ENCODE data around the gene MANF.

DNA sequence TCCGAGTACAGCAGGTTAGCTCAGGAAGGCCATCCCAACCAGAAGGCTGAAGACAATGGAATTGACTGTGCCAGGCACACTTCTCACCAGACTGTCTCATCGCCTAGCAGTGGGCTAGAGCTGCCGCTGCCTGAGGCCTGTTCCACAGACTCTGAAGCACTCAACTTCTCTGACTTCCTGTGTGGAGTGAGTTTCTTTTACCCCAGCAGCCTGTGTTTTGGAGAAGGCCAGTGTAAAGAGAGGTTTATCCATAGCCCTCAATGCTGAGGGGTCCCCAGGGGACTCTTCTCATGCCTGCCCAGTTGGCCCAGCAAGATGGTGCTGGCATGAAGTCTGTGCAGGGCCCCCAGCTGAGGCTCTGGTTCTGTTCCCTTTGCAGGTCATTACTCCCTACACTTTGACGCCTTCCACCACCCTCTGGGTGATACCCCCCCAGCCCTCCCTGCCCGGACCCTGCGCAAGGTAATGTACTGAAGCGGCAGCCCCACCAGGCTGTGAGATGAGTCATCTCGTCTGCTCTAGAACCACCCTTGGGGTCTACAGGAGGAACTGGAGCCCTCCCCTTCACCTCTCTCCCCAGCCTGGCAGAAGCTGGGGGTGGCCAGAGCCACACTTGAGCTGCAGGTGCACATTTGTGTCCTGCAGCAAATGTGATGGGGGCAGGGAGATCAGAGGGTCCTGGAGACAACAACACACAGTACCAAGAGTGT is 5.2 kb upstream of the MANF start:
- TF ChIP-seq, protein P1, sequence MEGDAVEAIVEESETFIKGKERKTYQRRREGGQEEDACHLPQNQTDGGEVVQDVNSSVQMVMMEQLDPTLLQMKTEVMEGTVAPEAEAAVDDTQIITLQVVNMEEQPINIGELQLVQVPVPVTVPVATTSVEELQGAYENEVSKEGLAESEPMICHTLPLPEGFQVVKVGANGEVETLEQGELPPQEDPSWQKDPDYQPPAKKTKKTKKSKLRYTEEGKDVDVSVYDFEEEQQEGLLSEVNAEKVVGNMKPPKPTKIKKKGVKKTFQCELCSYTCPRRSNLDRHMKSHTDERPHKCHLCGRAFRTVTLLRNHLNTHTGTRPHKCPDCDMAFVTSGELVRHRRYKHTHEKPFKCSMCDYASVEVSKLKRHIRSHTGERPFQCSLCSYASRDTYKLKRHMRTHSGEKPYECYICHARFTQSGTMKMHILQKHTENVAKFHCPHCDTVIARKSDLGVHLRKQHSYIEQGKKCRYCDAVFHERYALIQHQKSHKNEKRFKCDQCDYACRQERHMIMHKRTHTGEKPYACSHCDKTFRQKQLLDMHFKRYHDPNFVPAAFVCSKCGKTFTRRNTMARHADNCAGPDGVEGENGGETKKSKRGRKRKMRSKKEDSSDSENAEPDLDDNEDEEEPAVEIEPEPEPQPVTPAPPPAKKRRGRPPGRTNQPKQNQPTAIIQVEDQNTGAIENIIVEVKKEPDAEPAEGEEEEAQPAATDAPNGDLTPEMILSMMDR (IDR thresholded peaks at IDR 0.05), result no peak
- TF ChIP-seq POLR2A (IDR thresholded peaks at IDR 0.05) (no peak), POLR2AphosphoS5 (IDR thresholded peaks at IDR 0.05) (no peak)

Measured in gastroesophageal sphincter (tissue), 3 donors.